AG04450 (cell line): Measurements from ENCODE around the gene LRRC8C. TPM values are rescaled to one million over a fixed set of nuclear protein-coding genes. Genes with fewer than 3 reads are reported as not detected.

Experiments used
- CTCF ChIA-PET: fragments of 300-600, 350-600 bp; formaldehyde crosslinking; extraction: SDS; loops from one replicate; lab custom pipeline; 2022; ENCODE audit warnings: antibody characterized with exemption, inconsistent platforms; lab: Charles Lee
- POLR2A ChIA-PET: fragments of 350-600 bp; formaldehyde crosslinking; extraction: SDS; loops from one replicate; lab custom pipeline; 2021; ENCODE audit warnings: antibody characterized with exemption, inconsistent platforms; lab: Yijun Ruan, JAX
- DNase-seq: peaks from one replicate; pipeline ENCODE4 v3.0.0-alpha.2; 2011; ENCODE audit warnings: low read depth, low spot score
- H3K27ac ChIP-seq: one replicate; pipeline ENCODE4 v1.5.1; 2012; ENCODE audit warnings: low read depth, low read length, control low read depth
- H3K27me3 ChIP-seq: one replicate; pipeline ENCODE4 v1.6.0; 2012; ENCODE audit warnings: low read length; ENCODE audit not compliant: control insufficient read depth, insufficient read depth
- H3K4me3 ChIP-seq: 2 replicates; pipeline ENCODE4 v1.5.1; 2011; ENCODE audit warnings: mild to moderate bottlenecking, low read depth, low read length, control low read depth
- H3K9me3 ChIP-seq: 2 replicates; pipeline ENCODE4 v1.5.1; 2012; ENCODE audit warnings: low read length; ENCODE audit not compliant: control insufficient read depth, insufficient read depth
- CTCF ChIP-seq: IDR thresholded peaks from 2 replicates; pipeline ENCODE4 v1.5.1; 2011; ENCODE audit warnings: low read depth, low read length, control low read depth, inconsistent platforms
- polyA plus RNA-seq: library from polyadenylated mRNA; depleted of rRNA; stranded (reverse); fragments of >200 nt; gene quantifications from 2 replicates; pipeline ENCODE4 v1.2.3, GENCODE V29; 2011

Gene LRRC8C
- polyA plus RNA-seq, 1 experiment, result 19.4 TPM

GRCh38 chr1:89727517-89728312 lies 94.8 kb downstream of the LRRC8C start:
- POLR2A ChIA-PET, result no interaction called here
- Histone ChIP-seq H3K27ac (no peak overlapping the region), H3K27me3 (no peaks in the 10 kb centered on the region), H3K9me3 (no peaks in the 10 kb centered on the region), H3K4me3 (no peak overlapping the region)
- DNase-seq, result no peak
- TF ChIP-seq CTCF, result no peak
- CTCF ChIA-PET, result interaction anchor here (5.2 kb wide), 1 partner anchor 36 kb away, joined by 25 read pairs; no protein-coding TSS in a partner anchor

GRCh38 chr1:89728381-89728780 lies 95.5 kb downstream of the LRRC8C start:
- ChIA-PET CTCF (no interaction called here), POLR2A (no interaction called here)
- TF ChIP-seq CTCF, result no peak
- Histone ChIP-seq H3K4me3 (no peak overlapping the region), H3K27me3 (no peaks in the 10 kb centered on the region), H3K27ac (no peak overlapping the region), H3K9me3 (no peaks in the 10 kb centered on the region)
- no peak for DNase-seq

GRCh38 chr1:89732206-89732605 lies 99.3 kb downstream of the LRRC8C start:
- TF ChIP-seq CTCF, result no peak
- DNase-seq, result no peak
- no peak overlapping the region for H3K27ac ChIP-seq
- H3K9me3 ChIP-seq, result no peaks in the 10 kb centered on the region
- H3K27me3 ChIP-seq, result no peaks in the 10 kb centered on the region
- ChIA-PET CTCF (no interaction called here), POLR2A (no interaction called here)
- H3K4me3 ChIP-seq, result no peak overlapping the region

- CTCF ChIA-PET, result no interaction called here
- Histone ChIP-seq H3K27me3 (no peaks in the 10 kb centered on the region), H3K27ac (no peak overlapping the region), H3K4me3 (no peak overlapping the region), H3K9me3 (no peaks in the 10 kb centered on the region)
- no peak for DNase-seq
- POLR2A ChIA-PET, result no interaction called here
- no peak for TF ChIP-seq CTCF
Observed at GRCh38 chr1:89732643-89733222, 99.8 kb downstream of the LRRC8C start.

GRCh38 chr1:89733748-89734147 lies 100.8 kb downstream of the LRRC8C start:
- no peak for TF ChIP-seq CTCF
- POLR2A ChIA-PET, result no interaction called here
- CTCF ChIA-PET, result no interaction called here
- no peaks in the 10 kb centered on the region for H3K27me3 ChIP-seq
- no peak overlapping the region for H3K4me3 ChIP-seq
- no peak for DNase-seq
- H3K27ac ChIP-seq, result no peak overlapping the region
- H3K9me3 ChIP-seq, result no peaks in the 10 kb centered on the region
